Measurements from ENCODE around the gene ERC2. TPM values are rescaled to one million over a fixed set of nuclear protein-coding genes. Genes with fewer than 3 reads are reported as not detected.

Gene ERC2
- total RNA-seq, 1 donor from 2014 or later: 0.81 TPM

- intact Hi-C loops (cut with DNase I): no loop called here
- ATAC-seq (ENCODE audit: poor library complexity): no peak
- no peak for DNase-seq
Measured at GRCh38 chr3:56121716-56122115, 346.6 kb downstream of the ERC2 start.

DNA sequence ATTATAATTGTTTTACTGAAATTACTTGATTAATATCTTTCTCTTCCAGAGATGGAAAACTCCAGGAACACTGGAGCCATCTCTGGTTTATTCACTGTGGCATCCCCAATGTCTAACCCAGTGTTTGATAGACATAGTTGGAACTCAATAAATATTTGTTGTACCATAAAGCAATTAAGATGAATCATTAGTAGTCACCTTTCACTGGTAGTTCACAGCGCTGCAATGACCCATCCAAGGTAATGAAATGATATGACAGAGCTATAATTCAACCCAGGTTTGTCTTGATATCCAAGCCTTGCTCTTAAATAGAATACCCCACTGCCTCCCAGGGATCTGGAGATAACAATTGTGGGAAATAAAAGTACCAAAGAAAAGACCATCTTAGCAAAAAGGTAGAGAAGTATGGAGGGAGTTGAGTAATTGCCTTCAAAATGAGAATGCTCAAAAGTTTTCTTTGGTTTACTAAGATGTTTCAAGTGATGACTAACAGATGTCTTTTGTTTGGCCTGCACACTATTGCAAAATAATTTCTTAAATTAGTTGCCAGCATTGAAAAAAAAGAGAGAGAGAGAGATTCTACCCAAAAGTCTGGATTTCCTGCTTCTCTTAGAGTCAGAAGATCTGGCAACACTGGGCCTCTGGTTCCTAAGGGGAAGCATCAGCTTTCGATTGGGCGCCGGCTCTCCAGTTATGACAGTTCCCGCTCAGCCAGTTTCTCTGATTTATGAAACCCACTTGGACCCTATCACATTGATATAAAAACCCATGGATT lies 348.5 kb downstream of the ERC2 start:
- peak; percentile 93 for ATAC-seq (ENCODE audit: poor library complexity)
- intact Hi-C loops (cut with DNase I): no loop called here
- peak; percentile 57 for DNase-seq

DNA sequence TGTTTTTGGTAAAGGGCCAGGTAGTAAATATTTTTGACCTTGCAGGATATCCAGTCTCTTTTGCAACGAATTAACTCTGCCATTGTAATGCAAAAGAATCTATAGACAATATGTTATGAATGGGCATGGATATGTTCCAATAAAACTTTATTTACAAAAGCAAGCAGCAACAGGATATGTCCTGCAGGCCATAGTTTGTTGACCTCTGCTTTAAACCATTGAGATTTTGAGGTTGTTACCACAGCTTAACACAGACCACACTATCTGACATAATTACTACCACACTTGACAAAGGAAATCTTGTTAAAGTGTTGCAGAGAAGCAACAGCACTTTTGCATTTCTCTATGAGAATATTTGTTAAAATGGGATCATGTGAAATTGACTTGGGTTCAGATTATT lies 349.3 kb downstream of the ERC2 start:
- intact Hi-C loops (cut with DNase I): no loop called here
- DNase-seq (no peak), ATAC-seq (ENCODE audit: poor library complexity) (no peak)

GRCh38 chr3:56115698-56116097 lies 352.6 kb downstream of the ERC2 start:
- intact Hi-C loops (cut with DNase I): no loop called here
- ATAC-seq (ENCODE audit: poor library complexity): no peak
- DNase-seq: no peak

- intact Hi-C loops (cut with DNase I): no loop called here
- ATAC-seq (ENCODE audit: poor library complexity) (no peak), DNase-seq (no peak)
Measured at GRCh38 chr3:56115199-56115598, 353.1 kb downstream of the ERC2 start.

GRCh38 chr3:56113908-56114307 lies 354.4 kb downstream of the ERC2 start:
- no peak for DNase-seq
- ATAC-seq (ENCODE audit: poor library complexity): no peak
- intact Hi-C loops (cut with DNase I): no loop called here

GRCh38 chr3:56113231-56113630 lies 355.0 kb downstream of the ERC2 start:
- ATAC-seq (ENCODE audit: poor library complexity) (no peak), DNase-seq (no peak)
- intact Hi-C loops (cut with DNase I): no loop called here

GRCh38 chr3:56111606-56112304 lies 356.5 kb downstream of the ERC2 start:
- ATAC-seq (ENCODE audit: poor library complexity) (no peak), DNase-seq (no peak)
- intact Hi-C loops (cut with DNase I): no loop called here

- no peak for ATAC-seq (ENCODE audit: poor library complexity)
- DNase-seq: no peak
- intact Hi-C loops (cut with DNase I): no loop called here
Measured at GRCh38 chr3:56110886-56111285, 357.4 kb downstream of the ERC2 start.

GRCh38 chr3:56107157-56107556 lies 361.1 kb downstream of the ERC2 start:
- intact Hi-C loops (cut with DNase I): no loop called here
- ATAC-seq (ENCODE audit: poor library complexity) (no peak), DNase-seq (no peak)

GRCh38 chr3:56102032-56102431 lies 366.2 kb downstream of the ERC2 start:
- ATAC-seq (ENCODE audit: poor library complexity) (no peak), DNase-seq (no peak)
- intact Hi-C loops (cut with DNase I): no loop called here

- intact Hi-C loops (cut with DNase I): no loop called here
- no peak for ATAC-seq (ENCODE audit: poor library complexity)
- no peak for DNase-seq
Measured at GRCh38 chr3:56101576-56101975, 366.7 kb downstream of the ERC2 start.

DNA sequence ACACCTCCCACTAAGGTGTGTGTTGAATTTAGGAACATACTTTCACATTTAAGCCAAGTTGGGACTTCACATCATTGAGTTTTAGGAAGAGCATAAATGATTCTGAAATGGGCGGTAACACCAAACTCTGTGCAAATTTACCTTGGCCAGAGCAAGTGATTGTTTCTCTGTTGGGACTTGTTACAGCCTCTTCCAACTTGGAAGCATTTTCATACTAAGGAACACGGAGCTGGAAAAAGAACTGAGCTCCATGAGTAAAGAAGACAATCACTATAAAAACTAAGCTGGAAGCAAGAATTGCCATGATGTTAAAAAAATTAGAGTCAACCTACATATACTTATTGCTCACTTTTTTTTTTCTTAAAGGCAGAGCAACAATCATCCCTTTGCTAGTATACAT lies 371.3 kb downstream of the ERC2 start:
- intact Hi-C loops (cut with DNase I): no loop called here
- ATAC-seq (ENCODE audit: poor library complexity) (no peak), DNase-seq (no peak)

GRCh38 chr3:56094170-56094569 lies 374.1 kb downstream of the ERC2 start:
- no peak for ATAC-seq (ENCODE audit: poor library complexity)
- intact Hi-C loops (cut with DNase I): no loop called here
- no peak for DNase-seq

GRCh38 chr3:56089739-56090138 lies 378.5 kb downstream of the ERC2 start:
- intact Hi-C loops (cut with DNase I): no loop called here
- DNase-seq: no peak
- ATAC-seq (ENCODE audit: poor library complexity): no peak

- intact Hi-C loops (cut with DNase I): no loop called here
Measured at GRCh38 chr3:56087451-56088053, 380.7 kb downstream of the ERC2 start.

GRCh38 chr3:56086355-56086754 lies 381.9 kb downstream of the ERC2 start:
- intact Hi-C loops (cut with DNase I): no loop called here

More at GRCh38 chr3:56087451-56088053, 380.7 kb downstream of the ERC2 start:
- no peak for ATAC-seq (ENCODE audit: poor library complexity)
- no peak for DNase-seq

DNA sequence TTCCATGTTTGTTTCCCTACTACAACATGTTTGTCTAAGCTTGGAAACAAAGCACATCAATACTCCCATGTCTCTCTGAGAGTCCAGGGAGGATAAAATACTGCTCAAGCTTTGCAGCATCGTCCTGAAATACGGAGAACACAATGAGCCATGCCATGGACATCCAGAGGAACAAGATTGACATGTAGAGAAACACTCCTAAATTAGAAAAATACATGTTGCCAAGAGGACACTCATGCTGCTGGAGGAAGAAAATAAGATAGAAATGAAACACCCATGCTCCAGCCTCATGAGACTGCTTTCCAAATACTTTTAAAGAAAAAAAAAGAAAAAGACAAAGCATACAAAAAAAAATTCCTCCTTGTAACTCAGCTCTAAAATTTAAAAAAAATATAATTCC lies 387.0 kb downstream of the ERC2 start:
- intact Hi-C loops (cut with DNase I): no loop called here
- no peak for DNase-seq
- ATAC-seq (ENCODE audit: poor library complexity): no peak

More at GRCh38 chr3:56086355-56086754, 381.9 kb downstream of the ERC2 start:
- no peak for ATAC-seq (ENCODE audit: poor library complexity)
- DNase-seq: no peak

DNA sequence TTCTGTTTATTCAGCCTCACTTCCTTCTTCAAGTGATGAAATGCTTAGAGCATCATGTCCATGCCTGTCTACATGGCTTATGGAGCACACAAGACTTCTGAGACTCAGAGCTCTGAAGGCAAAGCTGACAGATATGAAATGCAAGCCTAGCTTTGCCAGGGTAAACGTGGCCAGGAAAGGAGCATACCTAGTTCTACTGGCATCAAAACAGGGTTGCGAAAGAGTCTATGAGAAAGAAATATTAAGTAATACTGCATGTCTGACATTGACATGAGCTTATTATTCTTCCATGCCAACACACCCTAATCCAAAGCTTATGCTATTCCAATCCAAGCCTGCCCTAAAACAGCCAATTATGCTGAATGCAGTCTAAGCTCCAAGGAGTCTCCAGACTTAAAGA lies 391.5 kb downstream of the ERC2 start:
- intact Hi-C loops (cut with DNase I): no loop called here
- ATAC-seq (ENCODE audit: poor library complexity): no peak
- DNase-seq: no peak

GRCh38 chr3:56075089-56075488 lies 393.2 kb downstream of the ERC2 start:
- ATAC-seq (ENCODE audit: poor library complexity) (no peak), DNase-seq (no peak)
- intact Hi-C loops (cut with DNase I): no loop called here

All from Right ventricle myocardium superior (tissue), 1 donor.